CD14-positive monocyte (primary cell): ENCODE results near the gene WASF1. TPM values are rescaled to one million over a fixed set of nuclear protein-coding genes. Genes with fewer than 3 reads are reported as not detected.

Experiments used
- DNase-seq, 3 donors: peaks; one replicate each; pipeline ENCODE4 v3.0.0-alpha.2; 2011 to 2022
- H2AFZ ChIP-seq: 2 replicates; pipeline ENCODE4 v1.6.0; 2012; ENCODE audit warnings: mild to moderate bottlenecking, low read depth, low read length, inconsistent platforms; ENCODE audit not compliant: insufficient read depth, poor library complexity, severe bottlenecking
- H3K27ac ChIP-seq, 2 donors: 1 replicate in 1 of 2; 2 replicates in 1 of 2; pipeline ENCODE4 v1.5.1; 2012 to 2013; ENCODE audit warnings: low read length in 2 of 2, control low read depth in 1 of 2, inconsistent platforms in 1 of 2, low read depth in 1 of 2, mild to moderate bottlenecking in 1 of 2
- H3K27me3 ChIP-seq, 2 donors: one replicate each; pipeline versions ENCODE4 v1.6.0 to v1.6.1; 2011 to 2013; ENCODE audit warnings: low read length in 2 of 2; ENCODE audit not compliant: control insufficient read depth in 2 of 2, insufficient read depth in 2 of 2
- H3K36me3 ChIP-seq, 2 donors: replicated peaks in 1 of 2; 1 replicate in 1 of 2; 2 replicates in 1 of 2; pipeline versions ENCODE4 v1.5.1 to v1.6.1; 2012 to 2013; ENCODE audit warnings: low read length in 2 of 2, control low read depth in 1 of 2, inconsistent platforms in 1 of 2, mild to moderate bottlenecking in 1 of 2; ENCODE audit not compliant: insufficient read depth in 2 of 2, control insufficient read depth in 1 of 2
- H3K4me1 ChIP-seq, 2 donors: 1 replicate in 1 of 2; 2 replicates in 1 of 2; pipeline versions ENCODE4 v1.5.1 to v1.6.1; 2012 to 2013; ENCODE audit warnings: low read length in 2 of 2, control low read depth in 1 of 2, inconsistent platforms in 1 of 2, mild to moderate bottlenecking in 1 of 2, moderate library complexity in 1 of 2; ENCODE audit not compliant: insufficient read depth in 2 of 2, control insufficient read depth in 1 of 2
- H3K4me2 ChIP-seq: replicated peaks from 2 replicates; pipeline ENCODE3; 2012; ENCODE audit warnings: low read length, moderate library complexity, mild to moderate bottlenecking; ENCODE audit not compliant: poor library complexity, severe bottlenecking; ENCODE audit errors: extremely low read depth
- H3K4me3 ChIP-seq, 3 experiments: fragments of 200-600 bp in 1 of 3; sonication (generic) in 1 of 3; replicated peaks in 1 of 3; 1 replicate in 2 of 3; 2 replicates in 1 of 3; pipeline ENCODE4 v1.5.1; 2011 to 2013; ENCODE audit warnings: low read length in 3 of 3, mild to moderate bottlenecking in 3 of 3, control low read depth in 2 of 3, low read depth in 2 of 3, inconsistent platforms in 1 of 3, moderate library complexity in 1 of 3
- H3K79me2 ChIP-seq: 2 replicates; pipeline ENCODE4 v1.6.0; 2012; ENCODE audit warnings: mild to moderate bottlenecking, control low read depth, inconsistent platforms, low read length, moderate library complexity; ENCODE audit not compliant: insufficient read depth
- H3K9ac ChIP-seq: 2 replicates; pipeline ENCODE4 v1.6.0; 2017; ENCODE audit warnings: low read length, mild to moderate bottlenecking; ENCODE audit not compliant: insufficient read depth, poor library complexity, severe bottlenecking
- H3K9me3 ChIP-seq, 2 donors: replicated peaks in 1 of 2; 1 replicate in 1 of 2; 2 replicates in 1 of 2; pipeline versions ENCODE4 v1.5.1 to v1.6.1; 2012 to 2013; ENCODE audit warnings: low read length in 2 of 2, control low read depth in 1 of 2; ENCODE audit not compliant: control insufficient read depth in 1 of 2, insufficient read depth in 1 of 2
- H4K20me1 ChIP-seq: 2 replicates; pipeline ENCODE4 v1.6.0; 2012; ENCODE audit warnings: mild to moderate bottlenecking, low read length, control low read depth, moderate library complexity; ENCODE audit not compliant: insufficient read depth
- H3K27ac Mint-ChIP-seq, 7 donors: one replicate each; pipeline ENCODE4 v1.8.0; 2020; ENCODE audit warnings: mild to moderate bottlenecking in 7 of 7, mixed read lengths in 7 of 7, moderate library complexity in 6 of 7, inconsistent platforms in 2 of 7
- H3K27me3 Mint-ChIP-seq, 3 donors: one replicate each; pipeline ENCODE4 v1.8.0; 2021 to 2022; ENCODE audit warnings: low read depth in 3 of 3, mild to moderate bottlenecking in 3 of 3, mixed read lengths in 3 of 3, moderate library complexity in 3 of 3, inconsistent platforms in 1 of 3
- H3K36me3 Mint-ChIP-seq, 2 donors: one replicate each; pipeline ENCODE4 v1.8.0; 2020; ENCODE audit warnings: mixed read lengths in 2 of 2, inconsistent platforms in 1 of 2, mild to moderate bottlenecking in 1 of 2
- H3K4me1 Mint-ChIP-seq: one replicate; pipeline ENCODE4 v1.8.0; 2020; ENCODE audit warnings: mild to moderate bottlenecking, mixed read lengths
- H3K4me3 Mint-ChIP-seq, 2 donors: one replicate each; pipeline ENCODE4 v1.8.0; 2020; ENCODE audit warnings: mild to moderate bottlenecking in 2 of 2, mixed read lengths in 2 of 2, moderate library complexity in 1 of 2
- H3K9me3 Mint-ChIP-seq, 7 donors: one replicate each; pipeline ENCODE4 v1.8.0; 2020 to 2022; ENCODE audit warnings: mixed read lengths in 7 of 7, mild to moderate bottlenecking in 6 of 7, moderate library complexity in 6 of 7, inconsistent platforms in 2 of 7
- CTCF ChIP-seq: fragments of 200-600 bp; IDR thresholded peaks from one replicate; pipeline ENCODE4 v1.8.0; 2022; ENCODE audit warnings: antibody characterized with exemption, mild to moderate bottlenecking
- WGBS: methylation state at CpG from one replicate; pipeline ENCODE4 v1.1.5; 2013; ENCODE audit warnings: missing lambda C conversion rate; ENCODE audit not compliant: insufficient coverage; 5-methylcytosine and 5-hydroxymethylcytosine counted together
- intact Hi-C, 2 donors: fragments of 100-400 bp; cut with micrococcal nuclease; formaldehyde crosslinking; loops; one replicate each; pipeline versions ENCODE4 v1.15.0 to v1.15.1; 2023
- polyA plus RNA-seq, 3 donors: library from polyadenylated mRNA; depleted of rRNA in 1 of 3; unstranded in 2 of 3; stranded (reverse) in 1 of 3; fragments of 300-500 nt in 2 of 3; fragments of >200 nt in 1 of 3; fragmentation: Illumina TruSeq in 2 of 3; gene quantifications; 1 replicate in 2 of 3; 2 replicates in 1 of 3; pipeline ENCODE4 v1.2.3, GENCODE V29; 2012 to 2021

The WASF1 gene
- polyA plus RNA-seq, 3 donors = 0.32 to 1.7 (median 1.4) TPM

- H3K27ac ChIP-seq = peak overlapping the region in 1 of 2 donors; percentile 88
- intact Hi-C loops = no loop called here
Measured at GRCh38 chr6:110095935-110096334, 83.5 kb downstream of the WASF1 start.

GRCh38 chr6:110095101-110095500 is 84.4 kb downstream of the WASF1 start:
- Histone ChIP-seq H3K79me2 (no peaks in the 10 kb centered on the region), H3K27me3 (no peaks in the 10 kb centered on the region), H3K9me3 (no peaks in the 10 kb centered on the region), H4K20me1 (no peaks in the 10 kb centered on the region), H3K4me3 (no peak overlapping the region), H3K4me1 (peaks cover 37 to 67% of the 10 kb centered on the region in 2 donors), H3K27ac (no peak overlapping the region), H2AFZ (peak overlapping the region; percentile 61), H3K9ac (no peak overlapping the region), H3K36me3 (no peaks in the 10 kb centered on the region), H3K4me2 (no peak overlapping the region)
- Mint-ChIP-seq H3K27me3 (peaks cover 0 to 2% (median 0%) of the 10 kb centered on the region in 3 donors), H3K9me3 (peaks cover 0 to 6% (median 0%) of the 10 kb centered on the region in 7 donors), H3K4me1 (peaks cover 57% of the 10 kb centered on the region), H3K27ac (peak overlapping the region in 2 of 7 donors; percentile 5 to 19), H3K4me3 (peak overlapping the region in 1 of 2 donors; percentile 32), H3K36me3 (peaks cover 0 to 3% of the 10 kb centered on the region in 2 donors)
- no peak for DNase-seq
- TF ChIP-seq CTCF = no peak
- intact Hi-C loops = no loop called here
- 33% methylated on average over 1 of the region's 1 CpG for WGBS

More at GRCh38 chr6:110095935-110096334, 83.5 kb downstream of the WASF1 start:
- H3K4me3 Mint-ChIP-seq = no peak overlapping the region
- H3K9me3 ChIP-seq = no peaks in the 10 kb centered on the region
- H3K27me3 Mint-ChIP-seq = peaks cover 0 to 2% (median 0%) of the 10 kb centered on the region in 3 donors
- H3K4me1 ChIP-seq = peaks cover 37 to 71% of the 10 kb centered on the region in 2 donors
- no peak overlapping the region for H3K9ac ChIP-seq
- H3K27me3 ChIP-seq = no peaks in the 10 kb centered on the region
- no peak for DNase-seq
- no peak for TF ChIP-seq CTCF
- peak overlapping the region; percentile 60 for H3K4me2 ChIP-seq
- H3K4me3 ChIP-seq = no peak overlapping the region
- peak overlapping the region in 5 of 7 donors; percentile 52 to 95 (median 84) for H3K27ac Mint-ChIP-seq
- H3K36me3 Mint-ChIP-seq = peaks cover 0 to 3% of the 10 kb centered on the region in 2 donors
- WGBS = no CpG with 5 or more reads among the region's 1 CpG
- no peaks in the 10 kb centered on the region for H3K36me3 ChIP-seq
- H3K4me1 Mint-ChIP-seq = peaks cover 59% of the 10 kb centered on the region
- peak overlapping the region; percentile 31 for H2AFZ ChIP-seq
- H4K20me1 ChIP-seq = no peaks in the 10 kb centered on the region
- H3K79me2 ChIP-seq = no peaks in the 10 kb centered on the region
- peaks cover 0 to 6% (median 0%) of the 10 kb centered on the region in 7 donors for H3K9me3 Mint-ChIP-seq
